RCC 7860 (cell line): ENCODE data around the gene STIM1.

ENCODE experiments used
- DNase-seq: peaks from one replicate; pipeline ENCODE4 v3.0.0-alpha.2; 2015; ENCODE audit warnings: low spot score
- FAIRE-seq: peaks from 2 replicates; lab custom pipeline; 2012; peaks lifted over from hg19 to GRCh38; lab: Jason Lieb, UNC

The STIM1 gene

DNA sequence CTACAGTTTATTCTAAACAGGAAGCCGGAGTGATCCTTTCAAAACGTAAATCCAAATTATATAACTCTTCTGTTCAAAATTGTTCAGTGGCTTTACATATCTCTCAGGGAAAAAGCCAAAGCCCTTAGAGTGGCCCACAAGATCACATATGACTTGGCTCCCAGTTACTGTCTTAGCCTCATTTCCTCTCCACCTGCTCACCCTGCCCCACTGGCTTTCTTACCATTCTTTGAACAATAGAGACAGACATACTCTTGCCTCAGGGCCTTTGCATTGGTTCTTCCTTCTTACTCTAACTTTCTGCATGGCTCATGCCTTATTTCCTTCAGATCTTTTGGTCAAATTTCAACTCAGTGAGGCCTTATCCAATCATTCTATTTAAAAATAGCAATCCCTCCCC, 52.1 kb downstream of the STIM1 start:
- FAIRE-seq = no peak
- DNase-seq = no peak

DNA sequence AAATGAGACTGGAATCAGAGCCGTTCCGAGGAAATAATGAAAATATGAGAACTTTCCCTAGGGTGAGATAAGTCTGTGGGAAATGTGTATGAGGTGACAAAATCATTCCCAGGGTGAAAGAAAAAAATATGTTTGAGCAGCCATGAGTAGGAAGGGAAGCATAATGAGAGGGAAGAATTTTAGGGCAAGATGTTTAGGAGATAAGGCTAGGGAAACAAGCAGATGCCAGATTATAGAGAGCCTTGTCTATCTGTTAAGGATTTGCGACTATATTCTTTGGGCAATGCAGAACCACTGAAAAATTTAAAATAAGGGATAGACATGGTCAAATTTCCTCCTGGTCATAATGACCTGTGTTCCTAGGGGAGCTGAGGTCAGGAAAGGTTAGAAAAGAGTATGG, 54.4 kb downstream of the STIM1 start:
- FAIRE-seq (no peak), DNase-seq (no peak)

DNA sequence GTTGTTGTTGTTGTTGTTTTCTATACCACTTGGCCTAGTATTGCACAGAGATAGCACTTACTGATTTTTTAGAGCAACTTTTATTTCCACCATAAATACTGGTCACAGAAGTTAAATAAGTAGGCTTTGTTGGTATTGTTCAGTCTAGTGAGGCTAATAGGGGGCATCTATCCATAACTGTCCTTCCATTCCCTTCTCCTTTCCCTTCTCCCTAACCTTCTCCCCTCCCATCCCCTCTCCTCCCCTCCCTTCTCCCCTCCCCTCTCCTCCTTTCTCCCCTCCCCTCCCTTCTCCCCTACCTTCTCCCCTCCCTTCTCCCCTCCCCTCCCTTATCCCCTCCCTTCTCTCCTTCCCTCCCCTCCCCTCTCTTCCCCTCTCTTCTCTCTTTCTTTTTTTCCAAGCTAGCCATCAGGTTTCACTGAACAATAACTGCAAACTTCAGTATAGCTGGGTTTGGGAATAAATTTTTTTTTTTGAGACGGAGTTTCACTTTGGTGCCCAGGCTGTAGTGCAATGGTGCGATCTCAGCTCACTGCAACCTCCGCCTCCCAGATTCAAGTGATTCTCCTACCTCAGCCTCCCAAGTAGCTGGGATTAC, 56.5 kb downstream of the STIM1 start:
- DNase-seq (no peak), FAIRE-seq (no peak)

DNA sequence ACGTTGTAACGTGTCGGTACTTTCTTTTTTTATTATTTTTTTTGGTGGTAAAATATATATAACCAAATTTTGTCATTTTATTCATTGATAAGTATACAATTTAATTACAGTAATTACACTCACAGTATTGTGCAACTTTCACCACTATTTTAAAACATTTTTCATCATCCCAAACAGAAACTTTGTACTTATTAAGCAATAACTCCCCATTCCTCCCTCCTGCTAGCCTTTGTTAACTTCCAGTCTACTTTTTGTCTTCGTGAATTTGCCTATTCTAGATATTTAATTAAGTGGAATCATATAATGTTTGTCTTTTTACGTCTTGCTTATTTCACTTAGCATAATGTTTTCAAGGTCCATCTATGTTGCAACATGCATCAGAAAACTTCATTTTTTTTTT, 58.5 kb downstream of the STIM1 start:
- no peak for FAIRE-seq
- DNase-seq = no peak

- FAIRE-seq (no peak), DNase-seq (no peak)
These were observed 59.3 kb downstream of the STIM1 start for GRCh38 chr11:3914805-3915204.

DNA sequence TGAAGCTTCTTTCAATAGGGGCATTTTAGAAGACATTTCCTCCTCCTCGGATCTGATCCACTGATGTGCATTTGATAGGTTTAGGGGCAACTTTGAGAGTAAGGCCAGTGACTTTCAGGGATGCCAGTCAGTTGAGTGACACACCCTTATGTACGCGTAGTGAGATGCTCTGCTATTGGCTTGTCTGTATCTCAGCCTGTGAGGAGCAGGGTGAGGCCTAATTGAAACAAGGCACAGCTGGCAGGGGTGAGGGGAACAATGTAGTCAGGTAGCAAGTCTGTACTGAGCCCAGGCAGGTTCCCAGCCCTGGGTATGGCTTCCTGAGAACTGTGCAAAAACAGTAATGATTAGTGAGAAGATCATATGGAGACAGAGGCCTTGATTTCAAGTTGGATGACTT, 61.5 kb downstream of the STIM1 start:
- DNase-seq = no peak
- FAIRE-seq = no peak

GRCh38 chr11:3920148-3920852, 64.8 kb downstream of the STIM1 start:
- FAIRE-seq (peak; percentile 61), DNase-seq (peak; percentile 8)

DNA sequence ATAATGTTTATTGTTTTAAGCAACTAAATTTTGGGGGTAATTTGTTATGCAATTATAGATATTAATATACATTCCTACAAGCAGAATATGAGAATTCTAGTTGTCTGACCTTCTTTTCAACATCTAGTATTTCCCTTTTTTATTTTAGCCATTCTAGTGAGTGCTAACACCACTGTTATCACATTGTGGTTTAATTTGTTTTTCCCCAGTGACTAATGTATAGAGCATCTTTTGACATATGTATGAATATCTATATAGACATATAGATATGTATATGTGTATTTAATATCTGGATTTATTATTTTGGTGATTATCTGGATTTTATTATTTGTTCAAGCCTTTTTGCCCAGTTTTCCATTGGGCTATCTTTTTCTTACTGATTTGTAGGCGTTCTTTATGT, 66.6 kb downstream of the STIM1 start:
- DNase-seq (no peak), FAIRE-seq (no peak)

DNA sequence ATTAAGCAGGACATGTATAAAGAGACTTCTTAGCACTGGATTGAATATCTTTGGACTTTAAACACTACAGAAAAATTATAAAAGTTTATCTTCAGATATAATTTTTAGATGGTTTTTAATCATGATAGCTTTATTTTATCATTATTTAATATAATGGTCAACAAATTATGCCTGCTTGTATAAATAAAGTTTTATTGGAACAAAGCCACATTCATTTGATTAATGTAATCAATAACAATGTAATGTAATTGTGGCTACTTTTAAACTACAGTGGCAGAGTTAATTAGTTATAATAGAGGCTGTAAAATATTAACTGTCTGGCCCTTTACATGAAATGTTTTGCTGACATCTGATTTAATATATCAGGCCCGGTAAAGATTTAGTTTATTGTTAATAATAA, 70.0 kb downstream of the STIM1 start:
- FAIRE-seq = no peak
- no peak for DNase-seq

GRCh38 chr11:3926458-3927095, 71.1 kb downstream of the STIM1 start:
- no peak for FAIRE-seq
- no peak for DNase-seq

GRCh38 chr11:3927129-3927796, 71.8 kb downstream of the STIM1 start:
- no peak for DNase-seq
- no peak for FAIRE-seq

- no peak for DNase-seq
- no peak for FAIRE-seq
These were observed 73.8 kb downstream of the STIM1 start for GRCh38 chr11:3929232-3929631.

DNA sequence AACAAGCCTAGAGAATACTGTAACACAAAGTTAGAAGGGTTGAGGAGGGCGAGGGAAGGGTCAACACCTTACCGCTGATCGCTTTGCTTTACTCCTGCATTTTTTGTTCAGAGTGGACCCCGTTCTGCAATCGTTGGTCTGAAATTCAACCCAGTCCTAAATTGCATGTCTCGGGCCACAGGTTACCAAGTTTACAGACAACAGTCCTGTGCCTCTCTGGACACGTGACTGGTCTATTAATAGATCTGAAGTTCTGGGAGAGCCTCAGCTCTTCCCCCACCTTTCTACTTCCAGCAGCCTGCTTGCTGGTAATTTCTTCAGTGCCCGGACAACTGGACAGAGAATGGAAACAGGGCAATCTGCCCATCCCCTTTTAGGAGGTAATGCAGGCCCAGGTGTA, 74.2 kb downstream of the STIM1 start:
- no peak for FAIRE-seq

GRCh38 chr11:3932698-3933097, 77.2 kb downstream of the STIM1 start:
- DNase-seq (no peak), FAIRE-seq (no peak)

More for the DNA sequence above, 74.2 kb downstream of the STIM1 start:
- no peak for DNase-seq

GRCh38 chr11:3933165-3933628, 77.7 kb downstream of the STIM1 start:
- FAIRE-seq (no peak), DNase-seq (no peak)

DNA sequence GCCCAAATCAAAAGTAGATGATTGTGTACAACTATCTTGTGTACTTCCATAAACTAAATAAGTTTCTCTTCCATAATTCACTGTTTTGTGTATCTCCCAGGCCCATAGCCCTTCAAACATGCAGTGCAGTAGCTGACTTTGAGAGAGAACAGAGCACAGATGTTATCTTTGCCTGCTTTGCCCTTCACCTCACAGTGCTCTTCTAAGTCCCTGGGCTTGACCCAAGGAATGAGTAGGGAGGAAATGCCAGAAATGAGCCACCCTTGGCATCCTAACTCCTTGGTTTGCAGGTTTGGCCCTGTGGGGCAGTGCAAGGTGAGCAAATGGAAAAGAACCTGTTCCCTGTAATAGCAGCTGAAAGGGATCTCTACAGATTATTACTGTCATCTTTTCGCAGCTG, 79.2 kb downstream of the STIM1 start:
- DNase-seq = no peak
- FAIRE-seq = no peak

DNA sequence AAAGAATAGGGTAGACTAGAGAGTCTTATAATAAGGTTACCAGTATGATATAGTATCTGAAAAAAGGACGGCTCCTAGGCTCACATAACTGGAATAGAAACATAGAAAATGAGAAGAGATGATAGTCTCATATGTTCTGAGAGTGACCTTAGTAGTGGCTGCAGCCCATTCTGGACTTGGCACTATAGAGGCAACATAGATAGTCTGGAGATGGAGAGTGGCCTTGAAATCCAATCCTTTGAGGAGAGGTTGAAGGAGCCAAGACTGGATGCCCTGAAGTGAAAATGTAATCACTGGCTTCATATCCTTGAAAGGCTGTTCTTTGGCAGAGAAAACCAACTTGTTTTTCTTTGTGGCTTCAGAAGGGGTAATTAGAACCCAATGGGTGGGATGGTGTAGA, 81.1 kb downstream of the STIM1 start:
- no peak for DNase-seq
- FAIRE-seq = no peak

- peak; percentile 40 for DNase-seq
- FAIRE-seq = peak; percentile 75
These were observed 83.7 kb downstream of the STIM1 start for GRCh38 chr11:3939211-3939610.

DNA sequence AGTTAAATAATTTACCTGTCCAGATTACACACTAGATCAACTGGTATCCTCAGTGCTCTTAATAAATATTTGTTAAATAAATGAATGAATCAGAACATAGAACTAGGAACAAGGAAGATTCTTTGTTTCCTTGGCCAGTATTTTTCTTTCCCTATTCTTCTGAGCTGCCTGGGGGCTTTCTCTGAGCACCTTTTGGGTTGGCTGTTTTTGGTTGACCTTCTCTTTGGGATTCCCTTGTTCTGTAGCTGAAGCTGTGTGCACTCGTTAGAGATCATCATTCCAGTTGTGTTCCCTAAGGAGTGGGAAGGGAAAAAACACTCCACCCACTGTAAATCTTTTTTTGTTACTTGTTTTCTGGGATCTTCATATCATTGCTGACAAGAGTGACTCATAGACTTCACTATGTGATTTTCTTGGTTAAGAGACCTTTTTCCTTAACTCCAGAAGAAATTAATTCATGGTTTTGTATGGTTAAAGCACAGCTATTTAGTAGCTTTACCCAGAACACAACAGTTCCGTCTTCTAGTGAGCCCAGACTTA, 84.3 kb downstream of the STIM1 start:
- DNase-seq (no peak), FAIRE-seq (no peak)

GRCh38 chr11:3942160-3942955, 86.9 kb downstream of the STIM1 start:
- DNase-seq (no peak), FAIRE-seq (no peak)
